Measurements from ENCODE around the gene HPCAL1.

DNA sequence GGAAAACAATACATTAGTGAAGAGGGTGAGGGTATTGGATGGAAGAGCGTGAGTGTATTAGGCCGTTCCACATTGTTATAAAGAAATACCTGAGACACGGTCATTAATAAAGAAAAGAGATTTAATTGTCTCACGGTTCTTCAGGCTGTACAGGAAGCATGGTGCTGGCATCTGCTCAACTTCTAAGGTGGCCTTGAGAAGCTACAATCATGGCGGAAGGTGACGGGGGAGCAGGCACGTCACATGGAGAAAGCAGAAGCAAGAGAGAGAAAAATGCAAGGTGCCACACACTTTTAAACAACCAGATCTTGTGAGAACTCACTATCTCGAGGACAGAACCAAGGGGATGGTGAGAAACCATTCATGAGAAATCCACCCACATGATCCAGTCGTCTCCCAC is 18.2 kb downstream of the HPCAL1 start:
- TF ChIP-seq EZH2 (IDR thresholded peaks at IDR 0.05; ENCODE audit: insufficient read depth, poor library complexity, severe bottlenecking) (no peak), EZH2phosphoT487 (IDR thresholded peaks at IDR 0.05; ENCODE audit: insufficient read depth, low read depth) (no peak)
